ENCODE data around the gene DOK6.

Gene DOK6

DNA sequence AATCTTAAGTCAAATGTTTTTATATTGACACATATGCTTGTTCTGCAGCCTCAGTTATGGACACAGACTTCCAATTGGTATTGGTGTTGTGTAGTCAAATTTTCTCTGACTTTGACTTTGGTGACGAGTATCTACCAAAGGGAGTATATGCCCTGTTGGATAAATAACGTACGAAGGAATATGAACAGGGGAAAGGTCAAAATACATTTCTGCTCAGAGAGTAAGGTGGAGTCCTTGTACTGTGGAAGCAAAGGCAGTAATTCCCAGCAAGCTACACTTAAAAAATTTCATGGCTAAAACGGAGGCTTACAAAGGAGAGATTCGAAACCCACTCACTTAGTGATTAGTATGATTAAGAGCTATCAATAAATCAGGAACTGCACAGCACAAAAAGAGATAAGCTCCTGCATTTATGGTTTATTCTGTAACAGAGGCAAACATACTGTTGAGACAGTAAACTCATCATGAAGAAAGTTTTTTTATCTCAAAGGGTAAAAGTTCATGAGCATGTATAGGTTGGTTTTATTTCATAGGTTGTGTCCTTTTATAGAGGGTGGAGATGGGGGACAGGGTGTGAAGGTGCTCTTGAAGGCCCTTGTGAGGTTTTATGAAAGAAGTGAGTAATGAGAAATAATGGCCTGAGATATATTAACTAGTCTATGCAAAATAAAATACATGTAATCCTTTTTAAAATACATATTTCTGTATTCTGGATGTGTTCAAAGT is 404.3 kb downstream of the DOK6 start:
- Mint-ChIP-seq H3K4me3 (no peak overlapping the region), H3K9me3 (peaks cover 19% of the 10 kb centered on the region), H3K27me3 (ENCODE audit: low read depth, poor library complexity) (no peaks in the 10 kb centered on the region), H3K36me3 (ENCODE audit: low read depth) (peaks cover 31% of the 10 kb centered on the region), H3K4me1 (peaks cover 23% of the 10 kb centered on the region), H3K27ac (peak overlapping the region; percentile 5)
- no peak for TF ChIP-seq CTCF (IDR thresholded peaks at IDR 0.05)
- no peak for DNase-seq

DNA sequence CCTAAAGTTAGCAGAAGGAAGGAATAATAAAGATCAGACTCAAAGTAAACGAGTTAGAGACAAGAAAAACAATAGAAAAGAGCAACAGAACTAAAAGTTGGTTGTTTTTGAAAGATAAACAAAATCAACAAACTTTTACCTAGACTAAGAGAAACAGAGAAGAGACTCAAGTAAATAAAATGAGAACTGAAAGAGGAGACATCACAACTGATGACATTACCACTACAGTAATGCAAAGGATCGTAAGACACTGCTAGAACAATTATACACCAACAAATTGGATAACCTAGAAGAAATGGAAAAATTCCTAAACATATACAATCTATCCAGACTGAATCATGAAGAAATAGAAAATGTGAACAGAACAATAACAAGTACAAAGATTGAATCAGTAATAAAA is 407.7 kb downstream of the DOK6 start:
- no peaks in the 10 kb centered on the region for H3K27me3 Mint-ChIP-seq (ENCODE audit: low read depth, poor library complexity)
- H3K9me3 Mint-ChIP-seq = peaks cover 28% of the 10 kb centered on the region
- H3K36me3 Mint-ChIP-seq (ENCODE audit: low read depth) = peaks cover 38% of the 10 kb centered on the region
- no peak for TF ChIP-seq CTCF (IDR thresholded peaks at IDR 0.05)
- H3K27ac Mint-ChIP-seq = peak overlapping the region; percentile 62
- DNase-seq = no peak
- no peak overlapping the region for H3K4me3 Mint-ChIP-seq
- peaks cover 19% of the 10 kb centered on the region for H3K4me1 Mint-ChIP-seq

DNA sequence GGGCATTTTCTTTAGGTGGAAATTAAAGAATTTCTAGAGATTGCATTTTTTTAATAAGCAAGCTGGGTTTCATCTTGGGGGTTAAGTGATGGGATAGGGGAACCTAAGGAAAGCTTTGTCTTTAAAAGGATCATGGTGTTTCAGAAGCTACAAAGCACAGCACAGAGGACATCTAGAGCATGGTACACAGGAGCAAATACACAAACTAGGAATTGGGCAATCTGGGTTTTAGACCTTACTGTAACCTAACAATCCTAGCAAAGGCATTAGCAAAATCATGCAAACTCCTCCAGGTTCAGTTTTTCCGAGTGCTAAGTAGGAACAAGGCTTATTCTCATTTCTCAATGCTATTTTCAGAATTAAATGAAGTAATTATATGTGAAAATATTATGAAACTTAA is 412.9 kb downstream of the DOK6 start:
- Mint-ChIP-seq H3K36me3 (ENCODE audit: low read depth) (peaks cover 69% of the 10 kb centered on the region), H3K4me3 (no peak overlapping the region), H3K4me1 (peaks cover 11% of the 10 kb centered on the region), H3K27ac (no peak overlapping the region), H3K27me3 (ENCODE audit: low read depth, poor library complexity) (no peaks in the 10 kb centered on the region), H3K9me3 (peaks cover 39% of the 10 kb centered on the region)
- no peak for TF ChIP-seq CTCF (IDR thresholded peaks at IDR 0.05)
- DNase-seq = no peak

- H3K9me3 Mint-ChIP-seq = peaks cover 29% of the 10 kb centered on the region
- no peak overlapping the region for H3K4me3 Mint-ChIP-seq
- peaks cover 11% of the 10 kb centered on the region for H3K4me1 Mint-ChIP-seq
- no peaks in the 10 kb centered on the region for H3K27me3 Mint-ChIP-seq (ENCODE audit: low read depth, poor library complexity)
- DNase-seq = no peak
- no peak overlapping the region for H3K27ac Mint-ChIP-seq
- peaks cover 65% of the 10 kb centered on the region for H3K36me3 Mint-ChIP-seq (ENCODE audit: low read depth)
- TF ChIP-seq CTCF (IDR thresholded peaks at IDR 0.05) = no peak
These were observed 414.2 kb downstream of the DOK6 start for GRCh38 chr18:69814861-69815385.

DNA sequence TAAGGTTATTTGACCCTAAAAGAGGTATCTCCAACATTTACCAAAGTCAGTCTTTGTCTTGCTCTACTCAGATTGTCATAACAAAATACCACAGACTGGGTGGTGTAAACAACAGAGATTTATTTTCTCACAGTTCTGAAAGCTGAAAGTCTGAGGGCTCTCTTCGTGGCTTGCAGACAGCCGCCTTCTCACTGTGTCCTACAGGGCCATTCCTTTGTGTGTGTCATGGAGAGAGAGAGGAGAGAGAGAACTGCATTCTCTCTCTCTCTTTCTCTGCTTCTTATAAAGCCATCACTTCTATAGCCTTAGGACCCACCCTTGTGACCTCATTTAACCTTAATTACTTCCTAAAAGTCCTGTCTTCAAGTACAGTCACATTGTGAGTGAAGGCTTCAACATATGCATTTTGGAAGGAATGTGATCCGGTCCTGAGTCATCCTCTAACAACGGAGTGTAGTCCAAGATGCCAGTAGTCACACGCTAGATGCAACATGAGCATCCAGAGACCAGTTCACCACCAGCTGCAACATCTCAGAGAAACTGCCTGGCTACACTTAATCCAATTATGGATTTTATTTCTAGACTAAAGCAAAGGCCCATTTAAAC is 416.8 kb downstream of the DOK6 start:
- no peak for DNase-seq
- Mint-ChIP-seq H3K27me3 (ENCODE audit: low read depth, poor library complexity) (no peaks in the 10 kb centered on the region), H3K27ac (no peak overlapping the region), H3K9me3 (peaks cover 45% of the 10 kb centered on the region), H3K4me3 (no peak overlapping the region), H3K36me3 (ENCODE audit: low read depth) (peaks cover 69% of the 10 kb centered on the region), H3K4me1 (peaks cover 11% of the 10 kb centered on the region)
- TF ChIP-seq CTCF (IDR thresholded peaks at IDR 0.05) = no peak

Data from nephron progenitor cell (in vitro differentiated cells).